ENCODE results near the gene EAF2.

Gene EAF2

DNA sequence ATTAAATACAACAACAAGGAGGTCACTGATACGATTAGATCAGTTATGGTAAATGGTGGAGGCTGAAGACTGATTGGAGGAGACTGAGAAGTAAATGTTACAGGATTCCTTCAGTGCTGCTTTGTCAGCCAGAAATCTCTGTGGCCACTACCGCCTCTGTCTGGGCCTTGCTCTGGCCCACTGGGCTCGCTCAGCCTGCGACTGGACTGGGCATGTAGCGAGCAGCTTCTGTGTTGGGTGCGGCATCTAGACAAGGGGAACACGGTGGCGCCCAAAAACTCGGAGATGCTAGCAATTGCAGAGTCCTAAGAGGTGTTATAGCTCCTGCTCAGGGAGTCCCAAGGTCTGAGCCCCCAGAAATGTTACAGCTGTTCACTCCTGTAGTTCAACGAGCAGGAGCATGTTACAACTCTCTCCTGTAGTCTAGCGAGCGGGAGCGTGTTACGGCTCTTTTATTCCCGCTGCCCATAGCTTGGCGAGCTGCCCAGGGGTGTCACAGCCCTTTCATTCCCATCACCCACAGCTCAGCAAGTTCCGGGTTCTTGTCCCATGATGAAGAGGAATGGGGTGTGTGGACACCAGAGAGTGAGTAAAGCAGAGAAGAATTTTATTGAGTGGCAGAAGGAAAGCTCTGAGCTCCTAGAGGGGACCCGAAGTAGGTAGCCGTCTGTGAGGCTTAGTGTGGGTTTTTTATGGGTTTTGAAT, 83.9 kb downstream of the EAF2 start:
- intact Hi-C loops (cut with DNase I) = no loop called here

DNA sequence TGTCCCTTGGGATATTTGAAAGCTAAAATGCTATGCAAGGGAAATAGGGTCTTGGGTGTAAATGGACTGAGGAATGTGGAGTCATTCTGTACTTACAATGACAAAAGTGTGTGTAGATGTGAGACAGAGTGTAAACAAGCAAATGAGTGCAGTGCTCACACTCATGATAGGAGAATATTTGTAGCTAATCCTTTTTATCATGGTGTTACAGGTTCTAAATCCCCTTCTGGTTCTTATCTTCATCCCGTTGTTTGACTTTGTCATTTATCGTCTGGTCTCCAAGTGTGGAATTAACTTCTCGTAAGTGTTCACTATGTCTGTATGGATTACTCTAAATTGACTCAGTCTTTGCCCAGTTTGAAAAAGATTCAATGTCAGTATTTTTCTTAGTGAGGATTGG, 89.7 kb downstream of the EAF2 start:
- intact Hi-C loops (cut with DNase I) = no loop called here
- no peak for DNase-seq

More for the DNA sequence above, 83.9 kb downstream of the EAF2 start:
- DNase-seq = peak in 1 of 42 donors; percentile 8

GRCh38 chr3:121926380-121926779, 91.4 kb downstream of the EAF2 start:
- DNase-seq = no peak
- intact Hi-C loops (cut with DNase I) = no loop called here

Data from head of caudate nucleus (tissue), 42 donors.